H9 (cell line): ENCODE results near the gene KRT36. TPM values are rescaled to one million over a fixed set of nuclear protein-coding genes. Genes with fewer than 3 reads are reported as not detected.

Experiments used
- DNase-seq: peaks from one replicate; pipeline ENCODE4 v3.0.0-alpha.2; 2017
- H2AFZ ChIP-seq: one replicate; pipeline ENCODE4 v1.6.1; 2013; ENCODE audit warnings: mild to moderate bottlenecking, low read length, control low read depth, moderate library complexity
- H2AK5ac ChIP-seq: 2 replicates; pipeline ENCODE4 v1.6.1; 2013; ENCODE audit warnings: low read length, control low read depth, mixed read lengths; ENCODE audit not compliant: insufficient read length
- H2BK120ac ChIP-seq: one replicate; pipeline ENCODE4 v1.6.1; 2013; ENCODE audit warnings: low read depth, mild to moderate bottlenecking, low read length, control low read depth, inconsistent platforms; ENCODE audit not compliant: poor library complexity, severe bottlenecking
- H2BK12ac ChIP-seq: 2 replicates; pipeline ENCODE4 v1.6.1; 2013; ENCODE audit warnings: low read length, control low read depth, mixed read lengths, low read depth; ENCODE audit not compliant: insufficient read length
- H2BK15ac ChIP-seq: 2 replicates; pipeline ENCODE4 v1.6.1; 2013; ENCODE audit warnings: low read depth, low read length, control low read depth
- H2BK20ac ChIP-seq: one replicate; pipeline ENCODE4 v1.6.1; 2013; ENCODE audit warnings: low read depth, mild to moderate bottlenecking, low read length, control low read depth, inconsistent platforms; ENCODE audit not compliant: poor library complexity, severe bottlenecking
- H2BK5ac ChIP-seq: 2 replicates; pipeline ENCODE4 v1.6.1; 2013; ENCODE audit warnings: low read length, control low read depth, mixed read lengths; ENCODE audit not compliant: insufficient read length
- H3K14ac ChIP-seq: 2 replicates; pipeline ENCODE4 v1.6.1; 2013; ENCODE audit warnings: low read length, control low read depth; ENCODE audit not compliant: insufficient read depth
- H3K18ac ChIP-seq: 2 replicates; pipeline ENCODE4 v1.6.1; 2013; ENCODE audit warnings: low read depth, mild to moderate bottlenecking, mixed read lengths, low read length, control low read depth; ENCODE audit not compliant: insufficient read length
- H3K23ac ChIP-seq: 2 replicates; pipeline ENCODE4 v1.6.1; 2013; ENCODE audit warnings: low read length, control low read depth, mixed read lengths, low read depth; ENCODE audit not compliant: insufficient read length
- H3K23me2 ChIP-seq: 2 replicates; pipeline ENCODE4 v1.6.1; 2013; ENCODE audit warnings: low read depth, mild to moderate bottlenecking, mixed read lengths, low read length, control low read depth; ENCODE audit not compliant: insufficient read length, poor library complexity, severe bottlenecking
- H3K27ac ChIP-seq: 2 replicates; pipeline ENCODE4 v1.5.1; 2013; ENCODE audit warnings: low read length, control low read depth, mixed read lengths, low read depth; ENCODE audit not compliant: insufficient read length
- H3K27me3 ChIP-seq: 2 replicates; pipeline ENCODE4 v1.6.1; 2013; ENCODE audit warnings: low read length, control low read depth, inconsistent platforms; ENCODE audit not compliant: insufficient read depth
- H3K4ac ChIP-seq: 2 replicates; pipeline ENCODE4 v1.6.1; 2013; ENCODE audit warnings: low read depth, mild to moderate bottlenecking, control low read depth, inconsistent platforms, low read length, moderate library complexity
- H3K4me1 ChIP-seq: 2 replicates; pipeline ENCODE4 v1.6.1; 2013; ENCODE audit warnings: low read length, control low read depth, inconsistent platforms; ENCODE audit not compliant: insufficient read depth
- H3K4me2 ChIP-seq: 2 replicates; pipeline ENCODE4 v1.6.1; 2013; ENCODE audit warnings: low read length, control low read depth, mixed read lengths; ENCODE audit not compliant: insufficient read length, insufficient read depth
- H3K56ac ChIP-seq: 2 replicates; pipeline ENCODE4 v1.6.1; 2013; ENCODE audit warnings: low read depth, mild to moderate bottlenecking, mixed read lengths, low read length, control low read depth; ENCODE audit not compliant: insufficient read length
- H3K79me1 ChIP-seq: 2 replicates; pipeline ENCODE4 v1.6.1; 2013; ENCODE audit warnings: low read depth, mild to moderate bottlenecking, moderate library complexity, low read length, control low read depth, inconsistent platforms; ENCODE audit not compliant: insufficient read depth, poor library complexity, severe bottlenecking
- H3K79me2 ChIP-seq: 2 replicates; pipeline ENCODE4 v1.6.1; 2013; ENCODE audit warnings: low read length, control low read depth, inconsistent platforms; ENCODE audit not compliant: insufficient read depth
- H3K9ac ChIP-seq: 2 replicates; pipeline ENCODE4 v1.6.1; 2013; ENCODE audit warnings: low read length, control low read depth, mixed read lengths; ENCODE audit not compliant: insufficient read length; ENCODE audit errors: extremely low read depth
- H3K9me3 ChIP-seq: one replicate; pipeline ENCODE4 v1.6.1; 2013; ENCODE audit warnings: low read depth, low read length, inconsistent platforms; ENCODE audit not compliant: control insufficient read depth
- H3T11ph ChIP-seq: one replicate; pipeline ENCODE4 v1.6.1; 2013; ENCODE audit warnings: mild to moderate bottlenecking, low read length, control low read depth, inconsistent platforms
- H4K20me1 ChIP-seq: one replicate; pipeline ENCODE4 v1.6.1; 2013; ENCODE audit not compliant: control insufficient read depth, insufficient read length, insufficient read depth
- H4K5ac ChIP-seq: 2 replicates; pipeline ENCODE4 v1.6.1; 2013; ENCODE audit warnings: low read depth, mild to moderate bottlenecking, mixed read lengths, low read length, control low read depth; ENCODE audit not compliant: insufficient read length
- H4K8ac ChIP-seq: replicated peaks from 2 replicates; pipeline ENCODE4 v1.6.1; 2013; ENCODE audit warnings: low read length, control low read depth, mixed read lengths, low read depth; ENCODE audit not compliant: insufficient read length
- H4K91ac ChIP-seq: 2 replicates; pipeline ENCODE4 v1.6.1; 2013; ENCODE audit warnings: low read depth, mild to moderate bottlenecking, moderate library complexity, mixed read lengths, low read length, control low read depth; ENCODE audit not compliant: insufficient read length
- H3K27ac Mint-ChIP-seq, 3 experiments: 2 replicates in 2 of 3; 3 replicates in 1 of 3; pipeline ENCODE4 v1.8.0; 2020 to 2021; ENCODE audit warnings: mixed read lengths in 3 of 3, mild to moderate bottlenecking in 1 of 3, moderate library complexity in 1 of 3
- H3K27me3 Mint-ChIP-seq: 2 replicates; pipeline ENCODE4 v1.8.0; 2021; ENCODE audit warnings: low read depth, mild to moderate bottlenecking, moderate library complexity, mixed read lengths
- H3K36me3 Mint-ChIP-seq, 3 experiments: 2 replicates in 2 of 3; 3 replicates in 1 of 3; pipeline ENCODE4 v1.8.0; 2020 to 2021; ENCODE audit warnings: low read depth in 3 of 3, mixed read lengths in 3 of 3; ENCODE audit not compliant: insufficient read depth in 1 of 3
- H3K4me1 Mint-ChIP-seq, 2 experiments: 2 replicates each; pipeline ENCODE4 v1.8.0; 2020; ENCODE audit warnings: mixed read lengths in 2 of 2
- H3K4me3 Mint-ChIP-seq, 2 experiments: 2 replicates in 1 of 2; 3 replicates in 1 of 2; pipeline ENCODE4 v1.8.0; 2020 to 2021; ENCODE audit warnings: mild to moderate bottlenecking in 2 of 2, mixed read lengths in 2 of 2, moderate library complexity in 1 of 2
- H3K9me3 Mint-ChIP-seq, 2 experiments: 2 replicates in 1 of 2; 3 replicates in 1 of 2; pipeline ENCODE4 v1.8.0; 2020; ENCODE audit warnings: mild to moderate bottlenecking in 2 of 2, mixed read lengths in 2 of 2, moderate library complexity in 1 of 2
- CTCF ChIP-seq: fragments of 200-600 bp; sonication (generic); conservative IDR thresholded peaks from 3 replicates; pipeline ENCODE4 v1.8.0; 2021; ENCODE audit warnings: antibody characterized with exemption, mild to moderate bottlenecking
- WGBS: extraction: QIAGEN DNeasy Blood & Tissue Kit; methylation state at CpG from one replicate; pipeline ENCODE4 v1.1.7; 2013; ENCODE audit warnings: missing lambda C conversion rate, low lambda C conversion rate, mixed read lengths; ENCODE audit not compliant: insufficient read length; ENCODE audit errors: extremely low coverage; 5-methylcytosine and 5-hydroxymethylcytosine counted together
- total RNA-seq: library from RNA; stranded (reverse); gene quantifications from 2 replicates; pipeline ENCODE4 v1.2.1, GENCODE V29; 2021

KRT36 gene
- total RNA-seq, 1 experiment from 2014 or later, result not detected

GRCh38 chr17:41444640-41445039, 45.1 kb downstream of the KRT36 start:
- no peaks in the 10 kb centered on the region; a peak in 1 of 7 replicates for H3K36me3 Mint-ChIP-seq
- no peak for DNase-seq
- no peak overlapping the region for H3K18ac ChIP-seq
- H3K4ac ChIP-seq, result no peak overlapping the region
- H3T11ph ChIP-seq, result no peak overlapping the region
- H4K5ac ChIP-seq, result no peak overlapping the region
- H2BK120ac ChIP-seq, result no peak overlapping the region
- H3K4me1 Mint-ChIP-seq, result peaks cover 6% of the 10 kb centered on the region in 2 experiments
- no CpG with 5 or more reads among the region's 3 CpGs for WGBS
- no peak overlapping the region for H2BK12ac ChIP-seq
- no peaks in the 10 kb centered on the region for H4K20me1 ChIP-seq
- H3K4me1 ChIP-seq, result no peaks in the 10 kb centered on the region
- no peak overlapping the region for H2BK5ac ChIP-seq
- no peak overlapping the region for H4K91ac ChIP-seq
- no peak overlapping the region for H3K4me3 Mint-ChIP-seq
- peaks cover 21% of the 10 kb centered on the region for H3K27me3 Mint-ChIP-seq
- no peaks in the 10 kb centered on the region for H3K79me1 ChIP-seq
- H3K14ac ChIP-seq, result no peak overlapping the region
- no peak overlapping the region for H3K9ac ChIP-seq
- no peak overlapping the region for H3K4me2 ChIP-seq
- no peak overlapping the region; a peak in 1 of 7 replicates for H3K27ac Mint-ChIP-seq
- no peak overlapping the region for H3K56ac ChIP-seq
- H2AFZ ChIP-seq, result no peak overlapping the region
- H3K9me3 Mint-ChIP-seq, result no peaks in the 10 kb centered on the region; a peak in 1 of 5 replicates
- no peaks in the 10 kb centered on the region for H3K9me3 ChIP-seq
- no peak for TF ChIP-seq CTCF
- no peak overlapping the region for H3K27ac ChIP-seq
- no peaks in the 10 kb centered on the region for H3K79me2 ChIP-seq
- no peaks in the 10 kb centered on the region for H3K27me3 ChIP-seq
- no peak overlapping the region for H2BK20ac ChIP-seq
- no peak overlapping the region for H4K8ac ChIP-seq
- no peaks in the 10 kb centered on the region for H3K23me2 ChIP-seq
- H2AK5ac ChIP-seq, result no peak overlapping the region
- H3K23ac ChIP-seq, result no peak overlapping the region
- H2BK15ac ChIP-seq, result no peak overlapping the region
